ENCODE measurements around the gene SLX1A. TPM values are rescaled to one million over a fixed set of nuclear protein-coding genes. Genes with fewer than 3 reads are reported as not detected.
"Not testable (repeated sequence)": the region's sequence is repeated elsewhere in the genome, so short reads cannot be mapped to it uniquely, and the experiment has no call there.

The SLX1A gene
- total and polyA plus RNA-seq, 2 experiments from 2014 or later = 32.2 to 32.6 TPM

GRCh38 chr16:30205541-30206236 lies 12.0 kb downstream of the SLX1A start:
- H3K9ac ChIP-seq; H3K27ac ChIP-seq; H3K79me2 ChIP-seq (ENCODE audit: insufficient read depth); H4K20me1 ChIP-seq (ENCODE audit: insufficient read depth); H2AFZ ChIP-seq; H3K9me3 ChIP-seq (ENCODE audit: low read depth); H3F3A ChIP-seq (ENCODE audit: insufficient read depth); DNase-seq; in situ Hi-C loops (cut with MboI); H3K9me2 ChIP-seq (ENCODE audit: insufficient read depth); H3K36me3 ChIP-seq (ENCODE audit: low read depth); H3K4me1 ChIP-seq (ENCODE audit: insufficient read depth); H3K27me3 ChIP-seq (replicated peaks; ENCODE audit: insufficient read depth): not testable (repeated sequence)
- Histone ChIP-seq H3K4me2 (ENCODE audit: unreplicated experiment) (peak overlapping the region; percentile 43), H3K4me3 (peak overlapping the region; percentile 50; the same call in 1 of the 2 replicates)
- 3% methylated on average over 14 to 20 of the region's 52 CpGs for WGBS, 2 experiments (ENCODE audit: low coverage in 1 of 2, low lambda C conversion rate in 2 of 2, missing lambda C conversion rate in 2 of 2)

- no CpG with 5 or more reads among the region's 33 CpGs for WGBS, 2 experiments (ENCODE audit: low coverage in 1 of 2, low lambda C conversion rate in 2 of 2, missing lambda C conversion rate in 2 of 2)
- H3K79me2 ChIP-seq (ENCODE audit: insufficient read depth); H3K36me3 ChIP-seq (ENCODE audit: low read depth); H3K27me3 ChIP-seq (replicated peaks; ENCODE audit: insufficient read depth); H3K4me1 ChIP-seq (ENCODE audit: insufficient read depth); H3F3A ChIP-seq (ENCODE audit: insufficient read depth); H2AFZ ChIP-seq; H3K9me3 ChIP-seq (ENCODE audit: low read depth); DNase-seq; H3K9ac ChIP-seq; in situ Hi-C loops (cut with MboI); H3K27ac ChIP-seq; H3K9me2 ChIP-seq (ENCODE audit: insufficient read depth); H4K20me1 ChIP-seq (ENCODE audit: insufficient read depth): not testable (repeated sequence)
- Histone ChIP-seq H3K4me2 (ENCODE audit: unreplicated experiment) (peak overlapping the region; percentile 43), H3K4me3 (peak overlapping the region; percentile 50; the same call in 1 of the 2 replicates)
Observed at GRCh38 chr16:30206252-30206651, 12.6 kb downstream of the SLX1A start.

GRCh38 chr16:30207063-30207704 lies 13.5 kb downstream of the SLX1A start:
- H3K4me1 ChIP-seq (ENCODE audit: insufficient read depth); H3K79me2 ChIP-seq (ENCODE audit: insufficient read depth); DNase-seq; in situ Hi-C loops (cut with MboI); H3F3A ChIP-seq (ENCODE audit: insufficient read depth); H4K20me1 ChIP-seq (ENCODE audit: insufficient read depth); H3K36me3 ChIP-seq (ENCODE audit: low read depth); H3K27ac ChIP-seq; H3K9me2 ChIP-seq (ENCODE audit: insufficient read depth); H2AFZ ChIP-seq; H3K9ac ChIP-seq; H3K9me3 ChIP-seq (ENCODE audit: low read depth); H3K4me2 ChIP-seq (ENCODE audit: unreplicated experiment); H3K27me3 ChIP-seq (replicated peaks; ENCODE audit: insufficient read depth); H3K4me3 ChIP-seq: not testable (repeated sequence)
- 0 to 1% methylated on average over 2 to 3 of the region's 9 CpGs for WGBS, 2 experiments (ENCODE audit: low coverage in 1 of 2, low lambda C conversion rate in 2 of 2, missing lambda C conversion rate in 2 of 2)

- DNase-seq; H3K4me3 ChIP-seq; in situ Hi-C loops (cut with MboI); H3K9me3 ChIP-seq (ENCODE audit: low read depth); H3K79me2 ChIP-seq (ENCODE audit: insufficient read depth); H3K27ac ChIP-seq; H3K9ac ChIP-seq; H3K27me3 ChIP-seq (replicated peaks; ENCODE audit: insufficient read depth); H3K4me1 ChIP-seq (ENCODE audit: insufficient read depth); H3K4me2 ChIP-seq (ENCODE audit: unreplicated experiment); H3F3A ChIP-seq (ENCODE audit: insufficient read depth); H3K9me2 ChIP-seq (ENCODE audit: insufficient read depth); H2AFZ ChIP-seq; H3K36me3 ChIP-seq (ENCODE audit: low read depth); H4K20me1 ChIP-seq (ENCODE audit: insufficient read depth): not testable (repeated sequence)
- 0% methylated on average over 1 to 4 of the region's 6 CpGs for WGBS, 2 experiments (ENCODE audit: low coverage in 1 of 2, low lambda C conversion rate in 2 of 2, missing lambda C conversion rate in 2 of 2)
Observed at GRCh38 chr16:30209032-30209431, 15.4 kb downstream of the SLX1A start.

- H3K36me3 ChIP-seq (ENCODE audit: low read depth); H2AFZ ChIP-seq; H3K4me1 ChIP-seq (ENCODE audit: insufficient read depth); in situ Hi-C loops (cut with MboI); H3K9ac ChIP-seq; H3K4me2 ChIP-seq (ENCODE audit: unreplicated experiment); H3F3A ChIP-seq (ENCODE audit: insufficient read depth); H4K20me1 ChIP-seq (ENCODE audit: insufficient read depth); H3K79me2 ChIP-seq (ENCODE audit: insufficient read depth); H3K27me3 ChIP-seq (replicated peaks; ENCODE audit: insufficient read depth); H3K9me3 ChIP-seq (ENCODE audit: low read depth); H3K27ac ChIP-seq; H3K9me2 ChIP-seq (ENCODE audit: insufficient read depth); H3K4me3 ChIP-seq; DNase-seq: not testable (repeated sequence)
- WGBS, 2 experiments (ENCODE audit: low coverage in 1 of 2, low lambda C conversion rate in 2 of 2, missing lambda C conversion rate in 2 of 2) = no CpG with 5 or more reads among the region's 4 CpGs
Observed at GRCh38 chr16:30211414-30211813, 17.7 kb downstream of the SLX1A start.

- 73 to 87% methylated on average over 5 of the region's 5 CpGs for WGBS, 2 experiments (ENCODE audit: low coverage in 1 of 2, low lambda C conversion rate in 2 of 2, missing lambda C conversion rate in 2 of 2)
- H3K9me2 ChIP-seq (ENCODE audit: insufficient read depth); H3K4me2 ChIP-seq (ENCODE audit: unreplicated experiment); H3F3A ChIP-seq (ENCODE audit: insufficient read depth); H3K9me3 ChIP-seq (ENCODE audit: low read depth); H3K9ac ChIP-seq; H3K4me3 ChIP-seq; H4K20me1 ChIP-seq (ENCODE audit: insufficient read depth); H3K79me2 ChIP-seq (ENCODE audit: insufficient read depth); in situ Hi-C loops (cut with MboI); DNase-seq; H3K27ac ChIP-seq; H2AFZ ChIP-seq; H3K4me1 ChIP-seq (ENCODE audit: insufficient read depth); H3K36me3 ChIP-seq (ENCODE audit: low read depth); H3K27me3 ChIP-seq (replicated peaks; ENCODE audit: insufficient read depth): not testable (repeated sequence)
Observed at GRCh38 chr16:30217082-30217481, 23.4 kb downstream of the SLX1A start.
